GM21423 (cell line): Measurements from ENCODE around the gene ZP1.

Experiments used
- ATAC-seq: cut with Tn5 transposase; IDR thresholded peaks from one replicate; pipeline ENCODE4 v1.9.1; 2021; ENCODE audit warnings: mild to moderate bottlenecking, moderate library complexity; ENCODE audit not compliant: unreplicated experiment

Gene ZP1

GRCh38 chr11:60844045-60844869 is 23.1 kb upstream of the ZP1 start:
- ATAC-seq = no peak

DNA sequence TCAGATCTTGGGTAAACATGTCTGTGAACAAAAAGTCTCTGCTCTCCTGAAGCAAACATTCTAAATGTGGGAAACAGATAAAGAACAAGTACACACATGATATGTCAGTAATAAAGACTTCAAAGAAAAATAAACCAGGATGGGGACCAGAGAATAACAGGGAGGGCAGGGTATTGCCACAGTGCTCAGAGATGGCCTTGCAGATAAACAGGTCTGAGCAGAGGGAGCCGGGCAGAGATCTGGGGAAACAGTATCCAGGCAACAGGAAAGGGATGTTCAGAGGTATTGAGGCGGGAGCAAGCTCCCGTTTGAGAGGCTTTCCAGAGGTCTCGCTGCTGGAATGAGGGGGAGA is 22.5 kb upstream of the ZP1 start:
- ATAC-seq = no peak

DNA sequence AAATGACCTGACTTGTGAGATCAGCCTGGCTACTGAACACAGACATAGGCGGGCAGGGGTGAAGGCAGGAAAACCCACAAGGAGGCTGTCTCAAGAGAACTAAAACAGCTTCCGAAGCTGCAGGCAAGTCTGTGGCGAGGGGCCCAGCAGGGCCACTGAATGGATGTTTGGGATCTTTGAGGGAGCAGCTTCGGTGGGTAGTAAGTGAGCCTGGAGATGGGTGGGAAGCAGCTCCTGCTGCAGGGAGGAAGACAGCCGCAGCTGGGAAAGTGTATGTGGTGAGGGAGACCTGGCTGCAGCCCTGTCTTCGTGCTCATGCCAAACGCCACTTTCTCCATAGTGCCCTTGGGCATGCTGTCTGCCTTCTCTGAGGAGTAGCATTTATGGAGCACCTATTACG is 22.0 kb upstream of the ZP1 start:
- ATAC-seq = no peak

DNA sequence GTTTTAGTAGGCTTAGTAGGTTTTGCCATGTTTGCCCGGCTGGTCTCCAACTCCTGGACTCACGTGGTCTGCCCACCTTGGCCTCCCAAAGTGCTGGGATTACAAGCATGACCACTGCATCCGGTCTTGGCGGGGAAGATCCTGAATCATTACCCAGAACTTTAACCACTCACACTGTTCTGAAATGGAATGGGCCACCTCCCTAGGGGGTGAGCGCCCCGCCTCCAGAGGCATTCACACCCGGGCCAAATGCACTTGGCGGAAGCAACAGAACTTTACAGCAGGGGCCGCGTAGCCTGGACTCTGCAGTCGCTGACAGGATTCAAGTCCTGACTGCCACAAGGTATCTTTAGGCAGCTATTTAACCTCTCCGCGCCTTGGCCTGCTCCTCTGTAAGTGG is 20.1 kb upstream of the ZP1 start:
- ATAC-seq = no peak

DNA sequence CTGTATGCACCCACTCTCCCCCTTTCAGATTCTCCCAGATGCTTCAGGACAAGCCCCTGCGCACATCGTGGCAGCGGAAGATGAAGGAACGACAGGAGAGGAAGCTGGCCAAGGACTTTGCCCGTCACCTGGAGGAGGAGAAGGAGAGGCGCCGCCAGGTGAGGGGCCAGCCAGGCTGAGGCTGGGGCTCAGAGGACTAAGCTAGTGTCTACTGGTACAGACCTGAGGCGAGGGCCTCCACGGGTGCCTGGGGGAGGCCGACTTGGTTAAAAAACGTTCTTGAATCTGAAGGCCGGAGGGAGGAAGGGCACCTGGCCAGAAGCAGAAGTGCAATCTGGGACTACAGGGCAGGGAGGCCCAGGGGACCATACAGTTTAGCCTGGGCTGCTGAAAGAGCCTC is 19.4 kb upstream of the ZP1 start:
- ATAC-seq = no peak

- no peak for ATAC-seq
Observed at GRCh38 chr11:60848714-60849151, 18.6 kb upstream of the ZP1 start.

DNA sequence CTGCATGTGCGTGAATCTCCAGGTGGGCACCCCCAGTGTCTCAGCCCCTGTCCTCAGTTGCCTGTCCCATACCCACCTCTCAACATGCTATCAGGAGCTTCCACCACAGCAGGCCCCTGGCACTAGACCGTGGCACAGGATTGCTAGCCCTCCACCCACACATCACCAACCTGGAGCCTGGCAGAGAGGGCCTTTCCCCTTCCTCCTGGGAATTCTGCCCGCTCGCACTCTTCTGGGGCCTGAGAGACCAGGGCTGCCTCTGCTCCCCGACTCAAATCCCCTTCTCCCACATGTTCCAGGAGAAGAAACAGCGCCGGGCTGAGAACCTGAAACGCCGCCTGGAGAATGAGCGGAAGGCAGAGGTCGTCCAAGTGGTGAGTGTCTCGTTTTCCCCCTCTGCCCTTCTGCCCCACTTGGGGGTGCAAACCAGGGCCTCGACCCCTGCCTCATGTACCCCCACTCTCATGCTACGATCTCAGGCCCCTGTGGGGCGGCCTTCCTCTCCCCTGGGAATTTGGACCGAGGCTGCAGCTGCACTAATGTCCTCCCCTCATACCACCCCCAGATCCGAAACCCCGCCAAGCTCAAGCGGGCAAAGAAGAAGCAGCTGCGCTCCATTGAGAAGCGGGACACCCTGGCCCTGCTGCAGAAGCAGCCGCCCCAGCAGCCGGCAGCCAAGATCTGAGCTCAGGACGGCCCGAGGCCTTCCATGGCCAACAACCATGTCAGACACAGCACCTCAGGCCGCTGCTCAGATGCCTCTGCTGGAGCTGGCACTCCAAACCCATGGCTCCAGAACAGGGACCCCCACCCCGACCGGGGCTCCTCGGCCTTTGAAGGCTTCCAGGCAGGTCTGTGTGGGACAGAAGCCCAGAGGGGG is 17.5 kb upstream of the ZP1 start:
- no peak for ATAC-seq

- ATAC-seq = no peak
Observed at GRCh38 chr11:60851327-60852104, 15.8 kb upstream of the ZP1 start.

- ATAC-seq = no peak
Observed at GRCh38 chr11:60852117-60852981, 15.0 kb upstream of the ZP1 start.

GRCh38 chr11:60852982-60853950 is 14.1 kb upstream of the ZP1 start:
- no peak for ATAC-seq

GRCh38 chr11:60854140-60854846 is 13.0 kb upstream of the ZP1 start:
- no peak for ATAC-seq

- ATAC-seq = no peak
Observed at GRCh38 chr11:60854847-60855725, 12.3 kb upstream of the ZP1 start.

DNA sequence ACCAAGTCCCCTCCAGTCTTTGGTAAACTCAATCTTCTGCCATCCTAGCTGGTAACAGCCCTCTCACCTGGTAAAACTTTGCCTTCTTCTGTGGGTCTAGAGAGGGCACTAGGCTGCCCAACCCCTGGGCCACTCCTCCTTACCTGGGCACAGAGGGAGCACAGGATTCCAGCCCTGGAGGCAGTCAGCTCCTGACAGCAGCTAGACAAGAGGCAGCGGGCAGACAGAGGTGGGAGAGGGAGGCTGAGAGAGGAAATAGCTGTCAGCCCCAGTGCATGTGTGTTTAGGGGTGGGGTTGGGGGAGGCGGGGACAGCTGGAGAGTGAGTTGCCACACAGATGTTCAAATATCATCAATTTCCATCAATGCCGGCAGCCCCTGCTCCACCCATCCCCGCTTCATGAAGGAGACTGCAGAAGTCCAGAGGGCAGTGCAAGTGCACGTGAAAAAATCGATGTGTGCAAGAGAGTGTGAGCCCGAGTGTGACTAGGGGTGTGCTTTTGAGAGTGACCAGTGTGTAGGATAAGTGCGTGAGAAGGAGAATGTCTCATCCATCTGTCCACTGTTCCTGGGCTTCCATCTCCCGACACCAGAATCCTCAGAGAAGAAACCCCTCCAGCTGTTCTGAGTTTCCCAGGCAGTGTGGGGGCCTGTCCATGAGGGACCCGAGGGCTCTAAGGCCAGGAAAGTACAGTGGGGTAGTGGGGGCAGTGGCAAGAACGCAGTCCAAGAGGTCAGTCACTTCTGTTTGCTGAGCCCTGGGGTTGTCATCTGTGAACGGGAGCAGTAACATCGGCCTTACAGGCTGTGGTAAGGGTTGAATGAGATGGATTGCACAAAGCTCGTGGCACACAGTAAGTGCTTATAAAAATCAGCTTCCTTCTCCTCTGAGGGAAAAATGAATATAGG is 11.4 kb upstream of the ZP1 start, which contains the start of gene PTGDR2:
Gene PTGDR2, minus strand, starts transcription at position 225 of the 908 bp plus-strand sequence. CDS start 2,228 bp downstream, outside the sequence.
- no peak for ATAC-seq

DNA sequence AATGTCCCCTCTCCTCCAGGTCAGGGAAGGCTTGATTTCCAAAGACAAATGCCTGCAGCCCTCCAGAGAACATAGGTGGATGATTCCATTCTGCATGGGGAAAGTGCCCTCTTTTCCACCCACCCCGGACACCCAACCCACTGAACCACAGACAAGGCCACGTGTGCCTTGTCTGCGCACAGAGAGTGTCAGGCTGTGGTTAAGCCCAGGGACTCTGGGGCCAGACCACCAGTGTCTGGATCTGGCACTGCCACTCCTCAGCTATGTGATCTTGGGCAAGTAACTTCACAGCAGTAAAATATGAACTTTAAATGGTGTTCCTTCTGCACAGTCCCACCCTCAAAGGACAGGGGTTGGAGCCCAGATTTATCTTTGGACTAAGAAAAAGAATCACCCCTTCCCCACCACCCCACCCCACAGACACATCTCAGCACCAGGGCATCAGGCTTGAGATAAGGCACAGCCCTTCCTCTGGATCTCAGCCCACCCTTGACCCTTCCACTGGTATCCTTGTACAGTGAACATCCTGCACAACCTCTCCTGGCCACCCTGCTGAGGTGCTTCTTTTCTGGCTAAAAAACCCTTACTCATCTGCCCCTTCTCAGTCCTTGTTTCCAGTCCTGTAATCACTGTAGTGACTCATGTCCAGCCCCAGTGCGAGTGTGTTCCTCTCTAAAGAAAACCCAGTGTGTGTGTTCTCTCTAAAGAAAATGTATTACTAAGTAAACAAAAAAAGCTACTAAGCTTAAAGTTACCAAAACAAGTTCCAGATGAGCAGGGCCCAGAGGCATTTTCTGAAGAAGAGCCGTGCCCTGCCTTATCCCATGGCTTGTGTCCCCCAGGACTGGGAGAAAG is 9.7 kb upstream of the ZP1 start:
- ATAC-seq = no peak

GRCh38 chr11:60858236-60858635 is 9.1 kb upstream of the ZP1 start:
- ATAC-seq = no peak
